IgD-negative memory B cell (primary cell): ENCODE data around the gene DRAM1. TPM values are rescaled to one million over a fixed set of nuclear protein-coding genes. Genes with fewer than 3 reads are reported as not detected.
A peak's percentile ranks its signal among the peaks of the same experiment; 100 is the strongest.
"Not testable (repeated sequence)": the region's sequence is repeated elsewhere in the genome, so short reads cannot be mapped to it uniquely, and the experiment has no call there.

Experiments used
- H3K27ac Mint-ChIP-seq, 3 donors: one replicate each; pipeline ENCODE4 v1.8.0; 2020 to 2022; ENCODE audit warnings: mild to moderate bottlenecking in 3 of 3, mixed read lengths in 3 of 3, moderate library complexity in 1 of 3
- H3K27me3 Mint-ChIP-seq: one replicate; pipeline ENCODE4 v1.8.0; 2021; ENCODE audit warnings: mixed read lengths
- H3K36me3 Mint-ChIP-seq: one replicate; pipeline ENCODE4 v1.8.0; 2020; ENCODE audit warnings: mild to moderate bottlenecking, mixed read lengths
- H3K4me1 Mint-ChIP-seq, 3 donors: one replicate each; pipeline ENCODE4 v1.8.0; 2020 to 2022; ENCODE audit warnings: mixed read lengths in 3 of 3, mild to moderate bottlenecking in 1 of 3
- H3K4me3 Mint-ChIP-seq, 4 donors: one replicate each; pipeline ENCODE4 v1.8.0; 2020 to 2022; ENCODE audit warnings: mild to moderate bottlenecking in 4 of 4, mixed read lengths in 4 of 4, moderate library complexity in 3 of 4
- H3K9me3 Mint-ChIP-seq, 3 donors: one replicate each; pipeline ENCODE4 v1.8.0; 2020 to 2021; ENCODE audit warnings: mixed read lengths in 3 of 3, mild to moderate bottlenecking in 1 of 3
- polyA plus RNA-seq: library from polyadenylated mRNA; unstranded; fragments of 300-500 nt; fragmentation: Illumina TruSeq; gene quantifications from one replicate; pipeline ENCODE4 v1.2.3, GENCODE V29; 2021

The DRAM1 gene
- polyA plus RNA-seq, 1 donor from 2014 or later, result 7.4 TPM

- Mint-ChIP-seq H3K4me3 (peak overlapping the region; percentile 80 to 95 (median 90)), H3K27me3 (no peaks in the 10 kb centered on the region), H3K9me3 (no peaks in the 10 kb centered on the region), H3K4me1 (peaks cover 8 to 13% (median 11%) of the 10 kb centered on the region in 3 donors), H3K36me3 (peaks cover 2% of the 10 kb centered on the region), H3K27ac (peak overlapping the region; percentile 70 to 91 (median 91))
Observed at GRCh38 chr12:101876322-101876860, 989 bp upstream of the DRAM1 start.

DNA sequence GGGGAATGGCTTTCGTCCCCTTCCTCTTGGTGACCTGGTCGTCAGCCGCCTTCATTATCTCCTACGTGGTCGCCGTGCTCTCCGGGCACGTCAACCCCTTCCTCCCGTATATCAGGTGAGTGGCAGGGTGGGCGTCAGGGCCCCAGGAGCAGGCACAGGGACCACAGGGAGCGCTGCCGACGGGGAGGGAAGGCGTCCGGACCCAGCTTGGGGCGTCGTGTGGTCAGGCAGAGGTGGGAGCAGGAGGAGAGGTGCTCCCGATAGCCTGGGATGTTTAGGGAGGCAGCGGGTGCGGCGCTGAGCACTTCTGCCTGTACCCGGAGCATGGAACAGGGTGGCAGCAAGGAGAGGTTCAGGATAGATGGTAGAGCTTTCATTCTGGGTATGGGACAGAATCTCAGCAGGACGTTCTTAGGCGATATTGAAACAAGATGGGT is 444 bp downstream of the DRAM1 start:
- Mint-ChIP-seq H3K4me1 (peaks cover 12 to 13% (median 13%) of the 10 kb centered on the region in 3 donors), H3K27ac (peak overlapping the region; percentile 70 to 91 (median 87)), H3K36me3 (peaks cover 4% of the 10 kb centered on the region), H3K27me3 (no peaks in the 10 kb centered on the region), H3K9me3 (no peaks in the 10 kb centered on the region), H3K4me3 (peak overlapping the region; percentile 80 to 95 (median 88))

GRCh38 chr12:101878243-101878821 is 952 bp downstream of the DRAM1 start:
- Mint-ChIP-seq H3K4me1 (peaks cover 12 to 13% (median 12%) of the 10 kb centered on the region in 3 donors), H3K27ac (peak overlapping the region; percentile 70 to 91 (median 87)), H3K36me3 (peaks cover 4% of the 10 kb centered on the region), H3K4me3 (peak overlapping the region; percentile 80 to 95 (median 88)), H3K9me3 (no peaks in the 10 kb centered on the region), H3K27me3 (no peaks in the 10 kb centered on the region)

GRCh38 chr12:101880769-101881168 is 3.4 kb downstream of the DRAM1 start:
- no peaks in the 10 kb centered on the region for H3K9me3 Mint-ChIP-seq
- peak overlapping the region in 1 of 3 donors; percentile 70 for H3K27ac Mint-ChIP-seq
- peaks cover 5% of the 10 kb centered on the region for H3K36me3 Mint-ChIP-seq
- H3K4me3 Mint-ChIP-seq, result peak overlapping the region in 1 of 4 donors; percentile 22
- H3K4me1 Mint-ChIP-seq, result peaks cover 13 to 17% (median 16%) of the 10 kb centered on the region in 3 donors
- H3K27me3 Mint-ChIP-seq, result no peaks in the 10 kb centered on the region

- no peaks in the 10 kb centered on the region for H3K9me3 Mint-ChIP-seq
- H3K4me1 Mint-ChIP-seq, result peaks cover 13 to 17% (median 16%) of the 10 kb centered on the region in 3 donors
- peak overlapping the region in 1 of 3 donors; percentile 49 for H3K27ac Mint-ChIP-seq
- peak overlapping the region in 1 of 4 donors; percentile 22 for H3K4me3 Mint-ChIP-seq
- H3K36me3 Mint-ChIP-seq, result peaks cover 8% of the 10 kb centered on the region
- H3K27me3 Mint-ChIP-seq, result no peaks in the 10 kb centered on the region
Observed at GRCh38 chr12:101881228-101881627, 3.8 kb downstream of the DRAM1 start.

DNA sequence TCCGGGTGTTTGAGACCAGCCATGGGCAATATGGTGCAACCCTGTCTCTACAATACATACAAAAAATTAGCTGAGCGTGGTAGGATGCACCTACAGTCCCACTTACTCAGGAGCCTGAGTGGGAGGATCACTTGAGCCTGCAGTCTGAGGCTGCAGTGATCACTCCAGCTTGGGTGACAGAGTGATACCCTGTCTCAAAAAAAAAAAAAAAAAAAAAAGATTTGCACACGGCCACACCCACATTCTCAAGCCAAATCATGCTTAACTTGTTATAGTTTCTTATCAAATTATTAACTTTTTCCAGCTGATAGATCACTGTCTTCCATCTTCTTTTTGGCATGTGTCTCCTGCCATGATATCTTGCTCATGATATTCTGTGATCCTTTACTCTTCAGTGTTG is 6.8 kb downstream of the DRAM1 start:
- peaks cover 4 to 16% (median 9%) of the 10 kb centered on the region in 3 donors for H3K4me1 Mint-ChIP-seq
- H3K9me3 Mint-ChIP-seq, result no peaks in the 10 kb centered on the region
- peaks cover 12% of the 10 kb centered on the region for H3K36me3 Mint-ChIP-seq
- H3K27ac Mint-ChIP-seq, result no peak overlapping the region
- H3K27me3 Mint-ChIP-seq, result no peaks in the 10 kb centered on the region
- H3K4me3 Mint-ChIP-seq, result peak overlapping the region in 1 of 4 donors; percentile 58

DNA sequence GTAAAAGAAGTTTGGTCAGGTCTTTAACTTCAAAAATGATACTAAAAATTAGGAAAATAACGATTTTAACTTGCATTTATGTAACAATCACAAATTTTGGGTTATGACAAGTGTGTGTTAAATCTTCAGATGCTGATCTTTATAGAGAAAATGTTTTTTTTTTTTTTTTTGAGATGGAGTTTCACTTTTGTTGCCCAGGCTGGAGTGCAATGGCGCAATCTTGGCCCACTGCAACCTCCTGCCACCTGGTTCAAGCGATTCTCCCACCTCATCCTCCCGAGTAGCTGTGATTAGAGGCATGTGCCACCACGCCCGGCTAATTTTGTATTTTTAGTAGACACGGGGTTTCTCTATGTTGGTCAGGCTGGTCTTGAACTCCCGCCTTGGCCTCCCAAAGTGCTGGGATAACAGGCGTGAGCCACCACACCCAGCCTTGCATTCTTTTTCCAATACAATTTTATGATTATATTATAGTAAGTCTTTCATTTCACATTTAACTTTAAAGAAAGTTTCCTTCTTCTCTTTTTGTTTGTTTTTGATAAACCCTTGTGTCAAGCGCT is 7.5 kb downstream of the DRAM1 start:
- H3K27ac Mint-ChIP-seq, H3K9me3 Mint-ChIP-seq, H3K4me3 Mint-ChIP-seq, H3K27me3 Mint-ChIP-seq: not testable (repeated sequence)
- Mint-ChIP-seq H3K4me1 (peaks cover 6 to 18% (median 13%) of the 10 kb centered on the region in 3 donors), H3K36me3 (peaks cover 13% of the 10 kb centered on the region)

GRCh38 chr12:101885912-101886561 is 8.7 kb downstream of the DRAM1 start:
- Mint-ChIP-seq H3K9me3 (no peaks in the 10 kb centered on the region), H3K4me3 (no peak overlapping the region), H3K27ac (peak overlapping the region in 1 of 3 donors; percentile 59), H3K27me3 (no peaks in the 10 kb centered on the region), H3K36me3 (peaks cover 15% of the 10 kb centered on the region), H3K4me1 (peaks cover 9 to 15% (median 14%) of the 10 kb centered on the region in 3 donors)

GRCh38 chr12:101889211-101889752 is 11.9 kb downstream of the DRAM1 start:
- Mint-ChIP-seq H3K4me3 (peak overlapping the region in 1 of 4 donors; percentile 50), H3K4me1 (peaks cover 15 to 20% (median 18%) of the 10 kb centered on the region in 3 donors), H3K9me3 (no peaks in the 10 kb centered on the region), H3K27me3 (no peaks in the 10 kb centered on the region), H3K27ac (peak overlapping the region in 1 of 3 donors; percentile 30), H3K36me3 (peaks cover 12% of the 10 kb centered on the region)

GRCh38 chr12:101891462-101891971 is 14.1 kb downstream of the DRAM1 start:
- H3K27me3 Mint-ChIP-seq, result no peaks in the 10 kb centered on the region
- peaks cover 8% of the 10 kb centered on the region for H3K36me3 Mint-ChIP-seq
- H3K4me3 Mint-ChIP-seq, result peak overlapping the region in 2 of 4 donors; percentile 9 to 76
- H3K27ac Mint-ChIP-seq, result no peak overlapping the region
- peaks cover 13 to 20% (median 15%) of the 10 kb centered on the region in 3 donors for H3K4me1 Mint-ChIP-seq
- no peaks in the 10 kb centered on the region for H3K9me3 Mint-ChIP-seq

DNA sequence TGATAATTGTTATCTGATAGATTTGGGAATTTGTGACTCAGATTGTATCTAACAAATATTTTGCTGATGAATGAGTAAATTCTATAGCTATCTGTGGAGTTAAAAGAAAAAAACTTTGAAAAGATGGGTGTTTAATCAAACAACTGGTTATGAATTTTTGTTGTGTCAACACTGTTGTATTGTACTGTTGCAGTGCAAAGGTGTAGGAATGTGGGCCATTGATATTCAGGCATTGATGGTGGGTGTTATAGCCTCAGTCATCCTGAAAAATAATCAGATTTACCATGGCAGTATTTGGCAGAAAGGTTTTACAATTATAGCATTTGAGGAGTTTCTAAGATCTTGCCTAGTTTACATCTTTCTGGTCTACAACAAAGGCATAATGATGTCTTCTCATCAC is 15.4 kb downstream of the DRAM1 start:
- H3K27ac Mint-ChIP-seq, result no peak overlapping the region
- no peaks in the 10 kb centered on the region for H3K27me3 Mint-ChIP-seq
- peaks cover 6% of the 10 kb centered on the region for H3K36me3 Mint-ChIP-seq
- H3K9me3 Mint-ChIP-seq, result no peaks in the 10 kb centered on the region
- peak overlapping the region in 1 of 4 donors; percentile 60 for H3K4me3 Mint-ChIP-seq
- H3K4me1 Mint-ChIP-seq, result peaks cover 13 to 20% (median 15%) of the 10 kb centered on the region in 3 donors

- Mint-ChIP-seq H3K36me3 (peaks cover 2% of the 10 kb centered on the region), H3K9me3 (no peaks in the 10 kb centered on the region), H3K27ac (no peak overlapping the region), H3K27me3 (no peaks in the 10 kb centered on the region), H3K4me1 (peaks cover 0 to 5% (median 3%) of the 10 kb centered on the region in 3 donors), H3K4me3 (no peak overlapping the region)
Observed at GRCh38 chr12:101901777-101902176, 24.4 kb downstream of the DRAM1 start.

DNA sequence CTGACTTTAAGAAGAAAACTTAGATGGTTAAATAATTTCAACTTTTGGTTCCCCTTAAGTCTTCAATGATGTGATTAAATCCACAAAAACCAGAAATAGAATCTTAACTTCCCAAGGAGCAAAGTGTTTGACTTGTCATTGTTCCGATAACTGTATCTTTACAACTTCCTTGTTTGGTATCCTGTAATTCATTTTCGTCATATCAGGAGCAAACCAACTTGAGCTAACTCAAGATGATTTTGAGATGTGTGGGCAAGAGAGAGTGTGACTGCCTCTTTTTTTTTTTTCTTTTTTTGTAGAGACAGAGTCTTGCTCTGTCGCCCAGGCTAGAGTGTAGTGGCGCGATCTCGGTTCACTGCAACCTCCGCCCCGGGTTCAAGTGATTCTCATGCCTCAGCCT is 25.3 kb downstream of the DRAM1 start:
- Mint-ChIP-seq H3K27ac (no peak overlapping the region), H3K36me3 (peaks cover 2% of the 10 kb centered on the region), H3K4me3 (peak overlapping the region in 1 of 4 donors; percentile 18), H3K27me3 (no peaks in the 10 kb centered on the region), H3K4me1 (peaks cover 2 to 12% (median 10%) of the 10 kb centered on the region in 3 donors), H3K9me3 (no peaks in the 10 kb centered on the region)

GRCh38 chr12:101906226-101906625 is 28.8 kb downstream of the DRAM1 start:
- H3K4me3 Mint-ChIP-seq, result no peak overlapping the region
- H3K9me3 Mint-ChIP-seq, result no peaks in the 10 kb centered on the region
- peaks cover 2% of the 10 kb centered on the region for H3K36me3 Mint-ChIP-seq
- no peaks in the 10 kb centered on the region for H3K27me3 Mint-ChIP-seq
- H3K4me1 Mint-ChIP-seq, result peaks cover 14 to 34% (median 29%) of the 10 kb centered on the region in 3 donors
- peak overlapping the region in 1 of 3 donors; percentile 19 for H3K27ac Mint-ChIP-seq
